GM10266 (cell line): ENCODE results near the gene TBRG4.

ENCODE experiments used
- DNase-seq: peaks from one replicate; pipeline ENCODE4 v3.0.0; 2012; ENCODE audit errors: extremely low spot score
- TF ChIP-seq, protein P1 (sequence below): IDR thresholded peaks from 2 replicates; pipeline ENCODE4 v1.5.1; 2012; ENCODE audit warnings: mild to moderate bottlenecking, low read depth; ENCODE audit not compliant: control insufficient read depth, insufficient read depth; ENCODE audit errors: missing control alignments

TBRG4 gene

DNA sequence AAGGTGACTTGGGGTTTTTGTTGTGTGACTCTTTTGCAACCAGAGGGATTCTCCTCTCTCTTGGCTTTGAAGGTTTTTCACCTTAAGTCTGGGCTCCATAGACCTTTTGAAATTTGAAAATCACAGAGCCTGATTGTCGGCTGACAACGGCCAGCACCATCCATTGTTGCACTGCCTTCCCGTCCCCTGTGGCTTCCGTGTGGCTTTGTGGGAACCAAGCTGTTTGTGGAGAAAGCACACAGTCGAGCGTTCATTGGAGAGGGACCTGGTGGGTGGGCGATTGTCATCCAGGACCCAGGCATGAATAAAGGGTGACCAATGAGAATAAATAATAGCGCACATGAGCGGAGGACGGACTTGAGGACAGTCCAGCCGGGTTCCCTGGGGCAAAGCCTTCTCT, 38.7 kb upstream of the TBRG4 start:
- TF ChIP-seq, protein P1, sequence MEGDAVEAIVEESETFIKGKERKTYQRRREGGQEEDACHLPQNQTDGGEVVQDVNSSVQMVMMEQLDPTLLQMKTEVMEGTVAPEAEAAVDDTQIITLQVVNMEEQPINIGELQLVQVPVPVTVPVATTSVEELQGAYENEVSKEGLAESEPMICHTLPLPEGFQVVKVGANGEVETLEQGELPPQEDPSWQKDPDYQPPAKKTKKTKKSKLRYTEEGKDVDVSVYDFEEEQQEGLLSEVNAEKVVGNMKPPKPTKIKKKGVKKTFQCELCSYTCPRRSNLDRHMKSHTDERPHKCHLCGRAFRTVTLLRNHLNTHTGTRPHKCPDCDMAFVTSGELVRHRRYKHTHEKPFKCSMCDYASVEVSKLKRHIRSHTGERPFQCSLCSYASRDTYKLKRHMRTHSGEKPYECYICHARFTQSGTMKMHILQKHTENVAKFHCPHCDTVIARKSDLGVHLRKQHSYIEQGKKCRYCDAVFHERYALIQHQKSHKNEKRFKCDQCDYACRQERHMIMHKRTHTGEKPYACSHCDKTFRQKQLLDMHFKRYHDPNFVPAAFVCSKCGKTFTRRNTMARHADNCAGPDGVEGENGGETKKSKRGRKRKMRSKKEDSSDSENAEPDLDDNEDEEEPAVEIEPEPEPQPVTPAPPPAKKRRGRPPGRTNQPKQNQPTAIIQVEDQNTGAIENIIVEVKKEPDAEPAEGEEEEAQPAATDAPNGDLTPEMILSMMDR, result no peak
- no peak for DNase-seq

DNA sequence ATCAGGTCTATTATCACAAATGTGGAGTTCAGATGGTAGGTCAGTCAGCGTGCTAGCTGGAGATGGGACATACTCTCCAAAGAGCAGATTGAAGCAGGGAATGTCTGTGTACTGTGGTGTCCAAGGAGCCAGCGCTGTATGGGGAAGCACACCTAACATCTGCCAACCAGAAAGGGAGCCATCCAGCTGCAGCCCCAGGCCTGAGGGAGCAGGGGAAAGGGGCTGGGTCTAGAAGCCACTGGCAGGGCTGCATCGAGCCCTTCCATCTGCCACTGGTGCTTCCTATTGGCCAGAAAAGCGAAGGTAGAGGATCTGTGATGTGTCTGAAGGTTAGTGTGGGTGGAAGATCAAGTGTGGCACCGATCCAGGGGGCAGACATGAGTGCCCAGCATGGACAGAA, 38.1 kb upstream of the TBRG4 start:
- DNase-seq, result no peak
- TF ChIP-seq, protein P1, result no peak

DNA sequence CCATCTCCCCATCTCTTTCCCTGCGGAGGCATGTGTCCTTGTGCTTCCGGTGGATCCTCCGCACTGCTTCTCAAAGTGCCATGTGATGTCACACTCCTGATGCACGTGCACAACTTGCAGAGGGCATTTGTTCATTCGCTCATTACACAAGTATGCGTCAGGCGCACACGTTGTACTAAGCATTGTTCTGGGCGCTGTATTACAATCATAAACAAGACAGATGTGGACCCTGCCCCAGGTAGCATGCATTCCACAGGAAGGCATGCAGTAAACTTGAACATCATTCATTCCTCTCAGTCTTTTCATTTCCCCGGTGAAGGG, 37.1 kb upstream of the TBRG4 start:
- TF ChIP-seq, protein P1, result no peak
- no peak for DNase-seq

DNA sequence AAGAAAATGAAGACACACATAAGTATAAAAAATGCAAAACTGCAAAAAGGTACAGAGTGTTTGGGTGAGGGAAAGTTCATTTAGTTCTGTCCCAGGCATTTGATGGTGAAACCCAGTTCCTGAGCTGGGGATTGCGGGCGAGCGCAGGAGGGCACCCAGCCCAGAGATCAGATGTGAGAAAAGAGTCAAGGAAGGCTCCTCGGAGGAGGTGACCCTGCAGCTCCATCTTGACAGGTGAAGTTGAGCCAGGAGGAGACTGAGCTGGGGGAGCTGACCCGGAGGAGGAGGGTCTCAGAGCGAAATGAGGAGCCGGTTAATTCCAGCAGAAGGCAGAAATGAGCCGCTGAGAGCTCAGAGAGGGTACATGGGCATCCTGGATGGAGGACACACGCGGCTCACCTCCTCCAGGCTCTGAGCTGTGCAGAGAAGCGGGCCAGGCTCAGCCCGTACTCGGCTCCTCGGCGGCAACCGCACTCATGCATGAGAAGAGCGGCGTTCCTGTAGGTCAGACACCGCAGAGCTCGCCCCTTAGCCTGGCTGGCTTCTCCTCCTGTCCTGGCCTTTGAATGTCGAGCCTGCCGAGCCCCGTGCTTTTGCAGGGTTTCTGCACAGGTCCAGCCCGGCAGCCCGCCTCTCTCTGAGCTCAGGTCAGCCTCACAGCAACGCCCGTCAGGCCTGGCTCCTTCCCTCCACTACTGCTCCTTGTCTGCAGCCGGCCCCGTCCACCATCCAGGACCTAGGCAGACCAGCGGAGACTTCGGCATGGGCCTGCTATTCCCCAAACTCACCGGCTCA, 36.6 kb upstream of the TBRG4 start:
- TF ChIP-seq, protein P1, result no peak

DNA sequence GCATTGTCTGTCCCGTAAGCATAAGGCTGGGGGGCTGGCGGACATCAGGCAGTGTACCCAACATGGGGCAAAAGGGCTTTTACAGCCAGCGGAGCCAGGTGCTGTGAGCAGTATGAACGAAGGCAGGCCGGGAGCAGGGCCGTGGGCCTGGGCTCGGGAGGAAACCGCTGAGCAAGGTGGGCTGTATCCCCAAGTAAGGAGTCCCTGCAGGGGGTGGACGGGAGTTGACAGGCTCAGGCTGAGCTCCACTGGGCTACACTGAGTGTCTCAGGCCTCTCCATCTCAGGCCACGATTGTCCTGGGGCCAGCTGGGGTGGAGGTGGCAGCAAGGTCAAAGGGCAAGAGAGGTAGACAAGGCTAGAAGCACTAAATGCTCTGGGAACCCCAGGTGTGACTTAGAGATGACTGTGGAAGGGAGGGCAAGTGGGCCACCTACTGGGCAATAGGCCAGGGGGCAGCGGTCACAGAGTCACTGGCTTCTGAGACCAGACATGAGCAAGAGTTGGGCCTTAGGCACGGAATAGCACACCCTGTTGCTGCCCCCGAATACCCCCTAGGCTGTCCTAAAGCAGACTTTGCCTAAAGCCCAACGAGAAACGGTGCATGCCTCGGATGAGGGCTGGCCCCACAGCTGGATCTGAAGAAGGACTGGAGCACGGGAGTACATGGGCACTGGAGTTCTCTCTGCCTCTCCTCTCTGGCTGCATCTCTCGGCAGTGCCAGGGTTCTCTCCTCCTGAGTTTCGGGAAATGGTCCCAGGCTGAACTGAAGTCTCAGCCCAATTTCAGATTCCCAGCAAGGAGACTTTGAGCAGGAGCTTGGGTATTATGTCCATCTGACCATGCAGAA, 35.3 kb upstream of the TBRG4 start:
- TF ChIP-seq, protein P1, result no peak
- no peak for DNase-seq

More for the DNA sequence above, 36.6 kb upstream of the TBRG4 start:
- DNase-seq, result no peak

DNA sequence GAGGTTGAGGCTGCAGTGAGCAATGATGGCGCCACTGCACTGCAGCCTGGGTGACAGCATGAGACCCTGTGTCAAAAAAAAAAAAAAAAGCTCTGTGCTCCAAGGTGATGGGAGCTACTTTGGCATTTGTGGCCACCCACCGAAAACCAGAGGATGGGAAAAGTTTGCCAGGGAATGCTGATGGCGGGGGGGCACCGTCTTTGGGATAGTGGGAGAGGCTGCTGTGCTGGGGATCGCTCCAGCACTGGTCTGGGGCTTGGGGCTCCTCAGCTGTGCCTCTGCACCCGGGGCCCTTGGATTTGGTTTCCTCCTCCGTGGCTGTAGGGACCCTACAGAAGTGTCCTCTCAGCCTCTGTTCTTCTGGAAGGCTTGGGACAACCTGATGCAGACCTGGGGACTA, 34.4 kb upstream of the TBRG4 start:
- TF ChIP-seq, protein P1, result no peak
- no peak for DNase-seq

DNA sequence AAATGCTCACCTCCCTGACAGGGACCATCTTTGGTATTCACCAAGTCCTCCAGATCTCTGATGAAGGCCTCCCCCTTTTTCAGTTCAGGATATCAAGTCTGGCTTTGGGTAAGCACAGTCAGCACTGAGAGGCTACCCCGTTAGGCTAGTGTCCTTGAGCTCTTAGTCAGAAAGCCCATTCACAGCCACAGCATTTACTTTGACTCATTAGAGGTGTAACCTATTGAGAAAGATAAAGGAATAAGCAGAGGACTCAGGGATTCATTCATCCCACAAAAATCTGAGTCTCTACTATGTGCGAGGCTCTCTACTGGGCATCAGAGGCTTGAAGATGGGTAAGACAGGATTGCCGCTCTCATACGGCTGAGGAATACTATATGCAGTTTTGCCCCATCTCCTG, 32.1 kb upstream of the TBRG4 start:
- DNase-seq, result no peak
- TF ChIP-seq, protein P1, result no peak
